Metanephros (tissue), 2 donors: ENCODE results near the gene IKBKG. TPM values are rescaled to one million over a fixed set of nuclear protein-coding genes. Genes with fewer than 3 reads are reported as not detected.

Experiments used
- small RNA-seq: library from RNA; depleted of rRNA; stranded (forward); fragments of <200 nt; gene quantifications from one replicate; pipeline ENCODE3, GENCODE V24; 2014; ENCODE audit warnings: low replicate concordance
- total RNA-seq: library from RNA; depleted of rRNA; stranded (reverse); fragments of >200 nt; gene quantifications from one replicate; pipeline ENCODE4 v1.2.3, GENCODE V29; 2014

IKBKG gene, protein sequence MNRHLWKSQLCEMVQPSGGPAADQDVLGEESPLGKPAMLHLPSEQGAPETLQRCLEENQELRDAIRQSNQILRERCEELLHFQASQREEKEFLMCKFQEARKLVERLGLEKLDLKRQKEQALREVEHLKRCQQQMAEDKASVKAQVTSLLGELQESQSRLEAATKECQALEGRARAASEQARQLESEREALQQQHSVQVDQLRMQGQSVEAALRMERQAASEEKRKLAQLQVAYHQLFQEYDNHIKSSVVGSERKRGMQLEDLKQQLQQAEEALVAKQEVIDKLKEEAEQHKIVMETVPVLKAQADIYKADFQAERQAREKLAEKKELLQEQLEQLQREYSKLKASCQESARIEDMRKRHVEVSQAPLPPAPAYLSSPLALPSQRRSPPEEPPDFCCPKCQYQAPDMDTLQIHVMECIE
- 14.5 TPM for total RNA-seq

DNA sequence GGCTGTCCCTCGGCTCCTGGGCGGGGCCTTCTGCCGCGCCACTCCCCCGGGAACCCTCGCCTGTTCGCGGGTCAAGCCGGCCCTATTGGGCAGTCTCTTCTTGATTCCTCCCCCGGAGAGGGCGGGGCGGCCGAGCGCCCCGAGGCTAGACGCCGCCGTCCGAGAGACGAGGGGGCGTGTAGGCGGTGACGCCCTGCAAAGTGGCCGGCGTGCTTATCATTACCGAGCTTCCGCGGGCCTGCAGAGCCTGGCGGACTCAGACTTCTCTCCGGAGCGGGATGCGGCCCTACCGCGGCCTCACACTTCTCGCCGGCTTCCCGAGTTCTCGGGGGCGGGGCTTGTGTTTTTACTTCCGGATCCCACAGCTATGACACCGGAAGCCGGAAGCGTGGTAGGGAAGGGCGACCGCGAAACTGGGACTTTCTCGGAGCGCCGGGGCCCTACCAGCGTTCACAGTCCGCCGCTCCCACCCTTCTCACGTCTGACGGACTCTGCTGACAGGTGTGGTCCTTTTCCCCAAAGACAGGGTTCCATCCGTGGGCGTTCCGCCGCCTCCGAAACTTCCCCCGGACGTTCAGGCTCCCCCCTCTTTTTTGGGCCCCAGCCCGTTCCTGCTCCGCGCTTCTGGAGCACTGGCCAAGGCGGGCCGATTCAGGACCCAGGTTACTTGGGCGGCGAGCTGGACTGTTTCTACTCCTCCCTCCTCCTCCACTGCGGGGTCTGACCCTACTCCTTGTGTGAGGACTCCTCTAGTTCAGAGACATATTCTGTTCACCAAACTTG, at the start of gene IKBKG:
Gene IKBKG, plus strand, starts transcription at position 376 of the 783 bp plus-strand sequence. CDS start 4,383 bp downstream, outside the sequence.

DNA sequence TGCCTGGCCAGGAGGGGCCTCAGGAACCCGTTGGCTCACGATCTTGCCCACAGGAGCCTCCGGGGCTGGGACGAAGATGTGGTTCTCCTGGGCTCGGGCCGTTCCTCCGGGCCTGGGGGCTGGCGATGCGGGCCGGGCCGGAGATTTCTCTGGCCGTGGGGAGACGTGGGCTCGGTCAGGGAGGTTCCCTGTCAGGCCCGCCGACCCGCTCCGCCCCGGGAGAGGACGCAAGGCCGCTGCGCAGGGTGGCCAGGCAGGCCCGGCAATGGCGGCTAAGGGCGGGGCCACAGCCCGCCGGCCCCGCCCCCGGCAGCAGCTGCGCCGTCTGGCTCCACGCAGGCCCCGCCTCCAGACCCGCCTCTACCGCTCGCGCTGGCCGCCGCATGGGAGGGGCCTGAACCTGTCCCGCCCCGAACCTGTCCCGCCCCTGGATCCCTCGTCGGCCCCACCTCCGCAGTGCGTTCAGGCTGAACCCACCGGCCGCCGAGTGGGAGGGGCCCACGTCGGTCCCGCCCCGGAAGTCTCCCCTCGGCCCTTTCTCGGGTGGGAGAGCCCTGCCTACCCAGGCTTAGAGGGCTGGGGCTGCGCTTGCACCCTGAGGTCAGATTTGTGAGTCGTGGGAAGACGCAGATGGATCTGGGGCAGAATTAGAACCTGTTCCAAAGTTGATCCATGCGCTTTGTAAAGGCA, 31.3 kb upstream of the IKBKG start, which contains the start of gene FAM3A:
Gene FAM3A, minus strand, starts transcription at position 267 of the 690 bp plus-strand sequence. CDS start 460 bp downstream, outside the sequence.

DNA sequence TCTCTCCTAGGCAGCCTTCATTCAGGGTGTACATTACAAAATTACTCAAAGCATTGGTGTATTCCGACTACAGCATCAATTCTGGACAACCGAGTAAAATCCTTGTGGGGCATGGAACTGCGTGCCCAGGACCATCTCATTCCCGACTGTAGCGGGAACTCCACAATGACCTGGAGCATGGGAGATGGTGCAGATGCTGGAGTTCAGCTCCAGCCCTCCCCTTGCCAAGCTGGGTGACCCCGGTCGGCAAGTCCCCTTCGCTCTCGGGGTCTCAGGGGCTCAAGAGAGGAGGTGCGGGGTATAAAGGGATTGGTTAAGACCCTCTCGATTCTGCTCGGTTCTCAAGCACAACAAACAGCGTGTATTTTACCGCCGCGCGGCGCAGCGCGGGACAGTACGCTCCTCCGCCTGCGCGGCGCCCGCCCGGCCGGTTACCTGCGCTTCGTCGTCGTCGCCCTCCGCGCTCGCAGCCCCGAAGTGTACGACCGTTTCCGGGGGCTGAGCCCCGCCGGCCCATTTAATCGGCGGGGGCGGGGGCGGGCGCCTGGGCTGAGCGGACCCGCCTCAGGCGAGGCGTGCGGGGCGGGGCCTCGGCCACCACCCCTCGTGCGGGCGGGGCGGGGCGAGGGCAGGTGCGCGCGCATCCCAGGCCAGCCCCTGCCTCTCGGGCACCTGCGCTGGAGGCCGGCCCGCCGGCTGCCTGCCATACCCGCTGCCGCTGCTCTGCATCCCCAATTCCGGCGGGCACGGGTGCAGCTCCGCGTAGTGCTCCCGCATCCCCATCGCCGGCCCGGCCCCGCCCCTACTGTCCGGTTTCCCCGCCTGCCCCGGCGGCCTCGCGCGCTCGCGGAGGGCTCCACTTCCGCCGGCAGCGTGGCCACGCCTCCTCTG, 821 bp upstream of the IKBKG start, which contains the start of gene G6PD:
Gene G6PD, minus strand, starts transcription at position 493 of the 891 bp plus-strand sequence. CDS start 691 bp downstream, outside the sequence.

DNA sequence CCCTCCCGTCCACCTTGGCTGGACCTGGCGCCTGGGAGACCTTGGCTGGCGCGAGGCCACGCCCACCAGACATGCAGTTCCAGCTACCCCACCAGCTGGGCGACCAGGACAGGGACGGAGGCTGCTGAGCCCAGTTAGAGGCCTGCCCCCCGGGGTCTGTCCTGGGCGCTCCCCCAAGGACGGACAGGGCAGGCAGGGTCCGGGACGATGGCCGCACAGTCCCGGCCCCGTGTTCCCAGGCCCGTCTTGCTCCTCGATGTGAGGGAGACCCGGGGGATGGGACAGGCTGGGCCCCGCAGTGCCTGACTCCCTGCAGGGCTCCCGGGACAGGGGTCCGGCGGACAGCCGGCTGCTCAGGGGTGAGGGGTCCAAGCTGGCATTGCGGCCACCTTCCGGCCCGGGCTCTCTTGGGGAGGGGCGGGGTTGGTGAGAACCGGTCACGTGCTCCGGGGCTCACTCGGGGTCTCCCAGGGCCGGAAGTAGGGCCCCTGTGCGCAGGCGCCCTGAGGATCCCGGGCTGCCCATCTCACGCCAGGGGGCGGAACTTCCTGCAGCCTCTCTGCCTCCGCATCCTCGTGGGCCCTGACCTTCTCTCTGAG, 37.3 kb downstream of the IKBKG start, which contains the start of gene CTAG1A:
Gene CTAG1A, plus strand, starts transcription at position 549 of the 599 bp plus-strand sequence. CDS start 74 bp downstream, outside the sequence.

Small RNA genes lying within 50 kb of the gene (small RNA-seq; reads per million reads assigned to genes)
- not detected for gene AC244090.1

Other genes starting within 250 kb of the IKBKG start
- gene FLNA, start 173.0 kb upstream of the IKBKG start, total RNA-seq: 813 TPM
- gene EMD, start 168.3 kb upstream of the IKBKG start, total RNA-seq: 61.3 TPM
- gene RPL10, start 149.2 kb upstream of the IKBKG start, total RNA-seq: 2,753 TPM
- gene DNASE1L1, start 138.4 kb upstream of the IKBKG start, total RNA-seq: 27.1 TPM
- gene TAFAZZIN, start 136.1 kb upstream of the IKBKG start, total RNA-seq: 35.7 TPM
- gene ATP6AP1, start 118.9 kb upstream of the IKBKG start, total RNA-seq: 106 TPM
- 103 TPM for gene GDI1, start 110.5 kb upstream of the IKBKG start, total RNA-seq
- 26.0 TPM for gene FAM50A, start 103.5 kb upstream of the IKBKG start, total RNA-seq
- gene PLXNA3, start 89.3 kb upstream of the IKBKG start, total RNA-seq: 28.7 TPM
- 11.6 TPM for gene LAGE3, start 68.3 kb upstream of the IKBKG start, total RNA-seq
- 31.4 TPM for gene UBL4A, start 61.0 kb upstream of the IKBKG start, total RNA-seq
- gene SLC10A3, start 57.0 kb upstream of the IKBKG start, total RNA-seq: 17.9 TPM
- gene FAM3A, start 31.4 kb upstream of the IKBKG start, total RNA-seq: 23.9 TPM
- gene G6PD, start 774 bp upstream of the IKBKG start, total RNA-seq: 31.3 TPM
- gene CTAG1A, start 37.5 kb downstream of the IKBKG start, total RNA-seq: not detected
- gene CTAG1B, start 71.7 kb downstream of the IKBKG start, total RNA-seq: not detected
- not detected for gene CTAG2, start 106.0 kb downstream of the IKBKG start, total RNA-seq
- 5.3 TPM for gene GAB3, start 203.5 kb downstream of the IKBKG start, total RNA-seq
- gene DKC1, start 215.2 kb downstream of the IKBKG start, total RNA-seq: 20.8 TPM